GM23338 (cell line): Measurements from ENCODE around the gene INPP5D. TPM values are rescaled to one million over a fixed set of nuclear protein-coding genes. Genes with fewer than 3 reads are reported as not detected.

Source experiments
- ATAC-seq: fragments of 200-7000 bp; cut with Tn5 transposase; 3 replicates; pipeline ENCODE4 v1.9.1; 2020
- DNase-seq: peaks from one replicate; pipeline ENCODE4 v3.0.0-alpha.2; 2015; ENCODE audit warnings: low spot score
- H2AFZ ChIP-seq: fragments of 200-600 bp; sonication (generic); 2 replicates; pipeline ENCODE4 v1.8.0; 2016; ENCODE audit warnings: antibody characterized with exemption, mild to moderate bottlenecking, moderate library complexity
- H3F3A ChIP-seq: fragments of 200-600 bp; sonication (generic); replicated peaks from 2 replicates; pipeline ENCODE4 v1.8.0; 2017; ENCODE audit warnings: antibody characterized with exemption, mixed run types, low read depth
- H3K27ac ChIP-seq: fragments of 200-600 bp; sonication (generic); 2 replicates; pipeline ENCODE4 v1.6.1; 2016; ENCODE audit warnings: low read depth
- H3K27me3 ChIP-seq: fragments of 200-600 bp; sonication (generic); 2 replicates; pipeline ENCODE4 v1.8.0; 2016; ENCODE audit warnings: mild to moderate bottlenecking, mixed run types, moderate library complexity; ENCODE audit not compliant: insufficient read depth
- H3K36me3 ChIP-seq: fragments of 200-600 bp; sonication (generic); 2 replicates; pipeline ENCODE4 v1.8.0; 2016; ENCODE audit warnings: mild to moderate bottlenecking; ENCODE audit not compliant: insufficient read depth
- H3K4me1 ChIP-seq: fragments of 200-600 bp; sonication (generic); 2 replicates; pipeline ENCODE4 v1.8.0; 2016; ENCODE audit warnings: mild to moderate bottlenecking, moderate library complexity; ENCODE audit not compliant: insufficient read depth
- H3K4me2 ChIP-seq: fragments of 200-600 bp; sonication (generic); 2 replicates; pipeline ENCODE4 v1.7.1; 2017; ENCODE audit warnings: mixed run types
- H3K4me3 ChIP-seq: fragments of 200-600 bp; sonication (generic); 2 replicates; pipeline ENCODE4 v1.6.1; 2016; ENCODE audit warnings: mixed run types
- H3K79me2 ChIP-seq: fragments of 200-600 bp; sonication (generic); replicated peaks from 2 replicates; pipeline ENCODE4 v1.8.0; 2017; ENCODE audit warnings: mild to moderate bottlenecking; ENCODE audit not compliant: insufficient read depth
- H3K9me2 ChIP-seq: fragments of 200-600 bp; sonication (generic); 2 replicates; pipeline ENCODE4 v1.8.0; 2017; ENCODE audit not compliant: insufficient read depth
- H4K20me1 ChIP-seq: fragments of 200-600 bp; sonication (generic); replicated peaks from 2 replicates; pipeline ENCODE4 v1.8.0; 2017; ENCODE audit warnings: mild to moderate bottlenecking; ENCODE audit not compliant: insufficient read depth
- H3K27ac Mint-ChIP-seq: 2 replicates; pipeline ENCODE4 v1.8.0; 2020; ENCODE audit warnings: inconsistent platforms, mild to moderate bottlenecking, moderate library complexity, mixed read lengths
- H3K27me3 Mint-ChIP-seq: 3 replicates; pipeline ENCODE4 v1.8.0; 2022; ENCODE audit warnings: low read depth, mild to moderate bottlenecking, moderate library complexity, mixed read lengths, inconsistent platforms; ENCODE audit not compliant: insufficient read depth, poor library complexity
- H3K36me3 Mint-ChIP-seq: 3 replicates; pipeline ENCODE4 v1.8.0; 2021; ENCODE audit warnings: low read depth, mild to moderate bottlenecking, inconsistent platforms, moderate library complexity, mixed read lengths
- H3K4me1 Mint-ChIP-seq: 3 replicates; pipeline ENCODE4 v1.8.0; 2020; ENCODE audit warnings: mild to moderate bottlenecking, inconsistent platforms, mixed read lengths
- H3K4me3 Mint-ChIP-seq: 3 replicates; pipeline ENCODE4 v1.8.0; 2021; ENCODE audit warnings: moderate library complexity, mild to moderate bottlenecking, inconsistent platforms, mixed read lengths
- H3K9me3 Mint-ChIP-seq: 3 replicates; pipeline ENCODE4 v1.8.0; 2020; ENCODE audit warnings: moderate library complexity, mild to moderate bottlenecking, inconsistent platforms, mixed read lengths
- CREB1 ChIP-seq: fragments of 250-450 bp; sonication (Bioruptor Pico); IDR thresholded peaks from 2 replicates; pipeline ENCODE4 v1.5.0; 2020; ENCODE audit warnings: low read depth, mild to moderate bottlenecking, moderate library complexity
- CTCF ChIP-seq, 2 experiments: fragments of 200-600 bp in 1 of 2; sonication (generic) in 1 of 2; conservative IDR thresholded peaks; 2 replicates each; pipeline versions ENCODE4 v1.5.1 to v1.6.1; 2016 to 2017; ENCODE audit warnings: antibody characterized with exemption in 2 of 2, low read depth in 2 of 2, mild to moderate bottlenecking in 2 of 2, moderate library complexity in 1 of 2
- ETS1 ChIP-seq: IDR thresholded peaks from 2 replicates; pipeline ENCODE4 v1.6.1; 2016; ENCODE audit warnings: antibody characterized with exemption
- EZH2 ChIP-seq: fragments of 200-600 bp; sonication (generic); IDR thresholded peaks from one replicate; pipeline ENCODE4 v1.8.0; 2017; ENCODE audit warnings: antibody characterized with exemption, mild to moderate bottlenecking, low read depth; ENCODE audit not compliant: unreplicated experiment
- EZH2phosphoT487 ChIP-seq: fragments of 200-600 bp; sonication (generic); IDR thresholded peaks from one replicate; pipeline ENCODE4 v1.8.1; 2018; ENCODE audit warnings: antibody characterized with exemption; ENCODE audit not compliant: unreplicated experiment
- JUNB ChIP-seq: IDR thresholded peaks from one replicate; pipeline ENCODE4 v1.6.1; 2016; ENCODE audit warnings: antibody characterized with exemption; ENCODE audit not compliant: unreplicated experiment
- NANOG ChIP-seq: IDR thresholded peaks from 2 replicates; pipeline ENCODE4 v1.6.1; 2016; ENCODE audit warnings: antibody characterized with exemption, borderline replicate concordance
- POLR2AphosphoS5 ChIP-seq: IDR thresholded peaks from 2 replicates; pipeline ENCODE4 v1.6.1; 2016; ENCODE audit warnings: antibody characterized with exemption, low read depth
- REST ChIP-seq: IDR thresholded peaks from one replicate; pipeline ENCODE4 v1.6.1; 2018; ENCODE audit warnings: antibody characterized with exemption; ENCODE audit not compliant: unreplicated experiment
- STAT1 ChIP-seq: IDR thresholded peaks from one replicate; pipeline ENCODE4 v1.6.1; 2016; ENCODE audit warnings: antibody characterized with exemption; ENCODE audit not compliant: unreplicated experiment
- ZNF114 ChIP-seq: fragments of 250-450 bp; sonication (Bioruptor Pico); IDR thresholded peaks from 2 replicates; pipeline ENCODE4 v1.5.0; 2020; ENCODE audit warnings: mild to moderate bottlenecking, moderate library complexity
- ZNF331 ChIP-seq: fragments of 250-450 bp; sonication (Bioruptor Pico); IDR thresholded peaks from 2 replicates; pipeline ENCODE4 v1.5.0; 2020; ENCODE audit warnings: low read depth, mild to moderate bottlenecking, moderate library complexity
- polyA plus RNA-seq: library from polyadenylated mRNA; unstranded; fragments of >200 nt; fragmentation: Nextera tagmentation; extraction: Ambion mirVana; gene quantifications from 2 replicates; pipeline ENCODE4 v1.2.1, GENCODE V29; 2016
- total RNA-seq: library from RNA; depleted of rRNA; stranded (reverse); fragments of >200 nt; shearing (Covaris generic); gene quantifications from 2 replicates; pipeline ENCODE4 v1.2.3, GENCODE V29; 2014
- TF ChIP-seq, protein P1 (sequence below): fragments of 250-450 bp; sonication (Bioruptor Pico); IDR thresholded peaks from 2 replicates; pipeline ENCODE4 v1.5.0; 2020; ENCODE audit warnings: mild to moderate bottlenecking, moderate library complexity

Gene INPP5D
- total and polyA plus RNA-seq, 2 experiments from 2014 or later: 6.6 to 8.3 TPM

- no peak for TF ChIP-seq ZNF114 (CRISPR knock-in tag)
- TF ChIP-seq JUNB: no peak
- no peak for TF ChIP-seq CTCF (conservative IDR thresholded peaks at IDR 0.05; ENCODE audit: low read depth in 2 of 2)
- no peak for TF ChIP-seq POLR2AphosphoS5
- no peak for TF ChIP-seq EZH2
- TF ChIP-seq CREB1 (CRISPR knock-in tag): no peak
- TF ChIP-seq STAT1: no peak
- TF ChIP-seq NANOG: no peak
- TF ChIP-seq EZH2phosphoT487: no peak
- TF ChIP-seq, protein P1, sequence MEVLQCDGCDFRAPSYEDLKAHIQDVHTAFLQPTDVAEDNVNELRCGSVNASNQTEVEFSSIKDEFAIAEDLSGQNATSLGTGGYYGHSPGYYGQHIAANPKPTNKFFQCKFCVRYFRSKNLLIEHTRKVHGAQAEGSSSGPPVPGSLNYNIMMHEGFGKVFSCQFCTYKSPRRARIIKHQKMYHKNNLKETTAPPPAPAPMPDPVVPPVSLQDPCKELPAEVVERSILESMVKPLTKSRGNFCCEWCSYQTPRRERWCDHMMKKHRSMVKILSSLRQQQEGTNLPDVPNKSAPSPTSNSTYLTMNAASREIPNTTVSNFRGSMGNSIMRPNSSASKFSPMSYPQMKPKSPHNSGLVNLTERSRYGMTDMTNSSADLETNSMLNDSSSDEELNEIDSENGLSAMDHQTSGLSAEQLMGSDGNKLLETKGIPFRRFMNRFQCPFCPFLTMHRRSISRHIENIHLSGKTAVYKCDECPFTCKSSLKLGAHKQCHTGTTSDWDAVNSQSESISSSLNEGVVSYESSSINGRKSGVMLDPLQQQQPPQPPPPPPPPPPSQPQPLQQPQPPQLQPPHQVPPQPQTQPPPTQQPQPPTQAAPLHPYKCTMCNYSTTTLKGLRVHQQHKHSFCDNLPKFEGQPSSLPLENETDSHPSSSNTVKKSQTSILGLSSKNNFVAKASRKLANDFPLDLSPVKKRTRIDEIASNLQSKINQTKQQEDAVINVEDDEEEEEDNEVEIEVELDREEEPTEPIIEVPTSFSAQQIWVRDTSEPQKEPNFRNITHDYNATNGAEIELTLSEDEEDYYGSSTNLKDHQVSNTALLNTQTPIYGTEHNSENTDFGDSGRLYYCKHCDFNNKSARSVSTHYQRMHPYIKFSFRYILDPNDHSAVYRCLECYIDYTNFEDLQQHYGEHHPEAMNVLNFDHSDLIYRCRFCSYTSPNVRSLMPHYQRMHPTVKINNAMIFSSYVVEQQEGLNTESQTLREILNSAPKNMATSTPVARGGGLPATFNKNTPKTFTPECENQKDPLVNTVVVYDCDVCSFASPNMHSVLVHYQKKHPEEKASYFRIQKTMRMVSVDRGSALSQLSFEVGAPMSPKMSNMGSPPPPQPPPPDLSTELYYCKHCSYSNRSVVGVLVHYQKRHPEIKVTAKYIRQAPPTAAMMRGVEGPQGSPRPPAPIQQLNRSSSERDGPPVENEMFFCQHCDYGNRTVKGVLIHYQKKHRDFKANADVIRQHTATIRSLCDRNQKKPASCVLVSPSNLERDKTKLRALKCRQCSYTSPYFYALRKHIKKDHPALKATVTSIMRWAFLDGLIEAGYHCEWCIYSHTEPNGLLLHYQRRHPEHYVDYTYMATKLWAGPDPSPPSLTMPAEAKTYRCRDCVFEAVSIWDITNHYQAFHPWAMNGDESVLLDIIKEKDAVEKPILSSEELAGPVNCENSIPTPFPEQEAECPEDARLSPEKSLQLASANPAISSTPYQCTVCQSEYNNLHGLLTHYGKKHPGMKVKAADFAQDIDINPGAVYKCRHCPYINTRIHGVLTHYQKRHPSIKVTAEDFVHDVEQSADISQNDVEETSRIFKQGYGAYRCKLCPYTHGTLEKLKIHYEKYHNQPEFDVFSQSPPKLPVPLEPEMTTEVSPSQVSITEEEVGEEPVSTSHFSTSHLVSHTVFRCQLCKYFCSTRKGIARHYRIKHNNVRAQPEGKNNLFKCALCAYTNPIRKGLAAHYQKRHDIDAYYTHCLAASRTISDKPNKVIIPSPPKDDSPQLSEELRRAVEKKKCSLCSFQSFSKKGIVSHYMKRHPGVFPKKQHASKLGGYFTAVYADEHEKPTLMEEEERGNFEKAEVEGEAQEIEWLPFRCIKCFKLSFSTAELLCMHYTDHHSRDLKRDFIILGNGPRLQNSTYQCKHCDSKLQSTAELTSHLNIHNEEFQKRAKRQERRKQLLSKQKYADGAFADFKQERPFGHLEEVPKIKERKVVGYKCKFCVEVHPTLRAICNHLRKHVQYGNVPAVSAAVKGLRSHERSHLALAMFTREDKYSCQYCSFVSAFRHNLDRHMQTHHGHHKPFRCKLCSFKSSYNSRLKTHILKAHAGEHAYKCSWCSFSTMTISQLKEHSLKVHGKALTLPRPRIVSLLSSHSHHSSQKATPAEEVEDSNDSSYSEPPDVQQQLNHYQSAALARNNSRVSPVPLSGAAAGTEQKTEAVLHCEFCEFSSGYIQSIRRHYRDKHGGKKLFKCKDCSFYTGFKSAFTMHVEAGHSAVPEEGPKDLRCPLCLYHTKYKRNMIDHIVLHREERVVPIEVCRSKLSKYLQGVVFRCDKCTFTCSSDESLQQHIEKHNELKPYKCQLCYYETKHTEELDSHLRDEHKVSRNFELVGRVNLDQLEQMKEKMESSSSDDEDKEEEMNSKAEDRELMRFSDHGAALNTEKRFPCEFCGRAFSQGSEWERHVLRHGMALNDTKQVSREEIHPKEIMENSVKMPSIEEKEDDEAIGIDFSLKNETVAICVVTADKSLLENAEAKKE (CRISPR knock-in tag): no peak
- no peak for TF ChIP-seq ZNF331 (CRISPR knock-in tag)
- TF ChIP-seq ETS1: no peak
- no peak for TF ChIP-seq REST
- H3K4me3 ChIP-seq: no peak overlapping the region
- Mint-ChIP-seq H3K27me3 (no peaks in the 10 kb centered on the region), H3K4me3 (no peak overlapping the region), H3K36me3 (peaks cover 9% of the 10 kb centered on the region), H3K27ac (no peak overlapping the region), H3K9me3 (peaks cover 13% of the 10 kb centered on the region; the same call in 2 of the 3 replicates), H3K4me1 (peaks cover 28% of the 10 kb centered on the region)
- peaks cover under 1% of the 10 kb centered on the region; the same call in 1 of the 2 replicates for H3F3A ChIP-seq
- ATAC-seq (no peak), DNase-seq (no peak)
- no peaks in the 10 kb centered on the region for H3K36me3 ChIP-seq
- H4K20me1 ChIP-seq: no peaks in the 10 kb centered on the region
- H3K27me3 ChIP-seq: no peaks in the 10 kb centered on the region
- H3K27ac ChIP-seq: no peak overlapping the region
- no peaks in the 10 kb centered on the region; the same call in 1 of the 2 replicates for H3K9me2 ChIP-seq
- H3K79me2 ChIP-seq: no peaks in the 10 kb centered on the region
- H3K4me2 ChIP-seq: no peak overlapping the region
- H3K4me1 ChIP-seq: peaks cover 17% of the 10 kb centered on the region
- no peak overlapping the region for H2AFZ ChIP-seq
These were observed 75.3 kb downstream of the INPP5D start for GRCh38 chr2:233135421-233135820.
